ENCODE data around the gene CNR2.

- TF ChIP-seq EZH2 (IDR thresholded peaks at IDR 0.05; ENCODE audit: borderline replicate concordance, low read depth, low read length, severe bottlenecking) = no peak
- TF ChIP-seq, protein P1, sequence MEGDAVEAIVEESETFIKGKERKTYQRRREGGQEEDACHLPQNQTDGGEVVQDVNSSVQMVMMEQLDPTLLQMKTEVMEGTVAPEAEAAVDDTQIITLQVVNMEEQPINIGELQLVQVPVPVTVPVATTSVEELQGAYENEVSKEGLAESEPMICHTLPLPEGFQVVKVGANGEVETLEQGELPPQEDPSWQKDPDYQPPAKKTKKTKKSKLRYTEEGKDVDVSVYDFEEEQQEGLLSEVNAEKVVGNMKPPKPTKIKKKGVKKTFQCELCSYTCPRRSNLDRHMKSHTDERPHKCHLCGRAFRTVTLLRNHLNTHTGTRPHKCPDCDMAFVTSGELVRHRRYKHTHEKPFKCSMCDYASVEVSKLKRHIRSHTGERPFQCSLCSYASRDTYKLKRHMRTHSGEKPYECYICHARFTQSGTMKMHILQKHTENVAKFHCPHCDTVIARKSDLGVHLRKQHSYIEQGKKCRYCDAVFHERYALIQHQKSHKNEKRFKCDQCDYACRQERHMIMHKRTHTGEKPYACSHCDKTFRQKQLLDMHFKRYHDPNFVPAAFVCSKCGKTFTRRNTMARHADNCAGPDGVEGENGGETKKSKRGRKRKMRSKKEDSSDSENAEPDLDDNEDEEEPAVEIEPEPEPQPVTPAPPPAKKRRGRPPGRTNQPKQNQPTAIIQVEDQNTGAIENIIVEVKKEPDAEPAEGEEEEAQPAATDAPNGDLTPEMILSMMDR (IDR thresholded peaks at IDR 0.05; ENCODE audit: borderline replicate concordance, extremely low read depth, low read length, poor library complexity, severe bottlenecking) = no peak
Observed at GRCh38 chr1:23823767-23824166, 89.4 kb downstream of the CNR2 start.
